LNCaP clone FGC (cell line): ENCODE results near the gene MUC2.

Source experiments
- DNase-seq: peaks from one replicate; pipeline ENCODE4 v3.0.0-alpha.2; 2011; ENCODE audit warnings: low read depth
- H3K4me3 ChIP-seq: 2 replicates; pipeline ENCODE4 v1.5.1; 2011; ENCODE audit warnings: mild to moderate bottlenecking, low read depth, low read length, control low read depth
- CTCF ChIP-seq: IDR thresholded peaks from 2 replicates; pipeline ENCODE4 v1.5.1; 2012; ENCODE audit warnings: mild to moderate bottlenecking; ENCODE audit not compliant: control insufficient read depth, insufficient read depth; ENCODE audit errors: extremely low read depth

MUC2 gene

GRCh38 chr11:1088927-1089737, 14.5 kb downstream of the MUC2 start:
- no peak for TF ChIP-seq CTCF
- DNase-seq: no peak
- no peak overlapping the region for H3K4me3 ChIP-seq

DNA sequence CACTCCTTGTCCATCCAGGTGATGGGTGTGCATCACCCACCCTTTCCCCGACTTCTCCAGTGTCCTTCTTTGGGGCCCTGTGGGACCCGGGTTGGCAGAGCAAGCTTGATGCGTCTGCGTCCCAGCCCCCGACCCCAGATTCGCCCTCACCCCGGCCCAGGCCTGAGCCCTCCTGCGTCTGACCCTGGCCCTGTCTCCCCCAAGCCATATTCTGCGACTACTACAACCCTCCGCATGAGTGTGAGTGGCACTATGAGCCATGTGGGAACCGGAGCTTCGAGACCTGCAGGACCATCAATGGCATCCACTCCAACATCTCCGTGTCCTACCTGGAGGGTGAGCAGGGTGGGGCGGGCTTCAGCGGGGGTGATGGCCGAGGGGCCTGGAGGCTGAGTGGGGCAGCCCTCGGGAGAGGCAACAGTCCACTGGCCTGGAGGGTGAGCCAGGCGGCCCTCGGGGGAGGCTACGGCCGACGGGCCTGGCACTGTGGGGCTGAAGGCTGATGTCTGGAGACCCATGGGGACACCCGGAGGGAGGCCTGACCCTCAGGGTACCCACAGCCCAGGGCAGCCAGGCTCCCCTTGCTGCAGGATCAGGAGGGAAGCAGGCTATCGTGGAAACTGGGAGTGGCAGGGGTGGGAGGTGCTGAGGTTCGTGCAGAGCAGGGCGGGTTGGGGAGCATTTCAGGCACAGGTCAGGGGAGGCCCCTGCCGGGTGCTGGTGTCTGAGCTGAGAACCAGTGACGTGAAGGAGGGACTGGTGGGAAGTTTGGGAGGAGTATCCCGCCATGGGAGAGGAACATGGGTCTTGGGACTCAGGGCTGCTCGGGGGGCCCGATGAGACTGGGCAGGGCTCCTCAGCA, 15.3 kb downstream of the MUC2 start:
- DNase-seq: no peak
- H3K4me3 ChIP-seq: no peak overlapping the region
- no peak for TF ChIP-seq CTCF

- DNase-seq: no peak
- no peak for TF ChIP-seq CTCF
- no peak overlapping the region for H3K4me3 ChIP-seq
Measured at GRCh38 chr11:1090600-1091331, 16.1 kb downstream of the MUC2 start.

DNA sequence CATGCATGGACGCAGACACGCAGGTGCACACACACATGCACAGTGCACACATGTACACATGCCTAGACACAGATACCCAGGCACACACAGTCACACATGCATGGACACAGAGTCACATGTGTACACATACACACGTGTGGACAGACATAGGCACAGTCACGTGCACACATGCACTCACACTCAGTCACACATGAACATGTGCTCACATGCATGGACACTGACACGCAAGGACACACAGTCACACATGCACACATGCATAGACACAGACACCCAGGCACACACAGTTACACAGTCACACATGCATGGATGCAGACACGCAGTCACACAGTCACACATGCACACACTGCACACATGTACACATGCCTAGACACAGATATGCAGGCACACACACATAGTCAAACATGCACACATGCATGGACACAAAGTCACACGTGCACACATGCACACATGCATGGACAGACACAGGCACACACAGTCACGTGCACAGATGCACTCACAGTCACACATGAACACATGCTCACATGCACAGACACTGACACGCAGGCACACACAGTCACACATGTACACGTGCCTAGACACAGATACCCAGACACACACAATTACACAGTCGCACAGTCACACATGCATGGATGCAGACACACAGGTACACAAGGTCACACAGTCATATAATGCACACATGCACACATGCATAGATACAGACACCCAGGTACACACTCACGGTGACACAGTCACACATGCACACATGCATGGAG, 16.8 kb downstream of the MUC2 start:
- no peak for TF ChIP-seq CTCF
- no peak for DNase-seq
- H3K4me3 ChIP-seq: no peak overlapping the region

DNA sequence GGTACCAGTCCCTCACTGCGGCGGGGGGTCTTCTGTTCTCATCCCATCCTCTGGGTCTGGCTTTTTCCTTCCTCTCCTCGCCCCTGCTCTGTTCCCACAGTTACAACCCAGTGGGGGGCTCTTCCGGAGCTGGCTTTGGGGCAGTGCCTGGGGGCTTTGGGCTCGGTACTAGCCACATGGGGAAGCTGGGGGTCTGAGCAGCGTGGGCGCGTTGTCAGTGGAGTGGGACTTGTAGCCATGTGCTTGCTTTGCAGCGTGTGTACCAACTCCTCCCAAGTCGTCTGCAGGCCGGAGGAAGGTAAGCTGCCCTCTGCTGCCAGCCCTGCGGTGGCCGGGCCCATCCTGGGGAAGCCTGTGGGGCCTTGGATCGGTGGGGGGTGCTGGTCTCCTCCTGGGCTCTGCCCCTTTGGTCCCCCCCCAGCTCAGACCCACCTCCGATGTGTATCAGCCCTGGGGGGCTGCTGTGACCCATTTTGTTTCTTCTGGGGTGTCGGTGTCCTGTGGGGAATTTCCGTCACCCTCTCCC, 17.5 kb downstream of the MUC2 start:
- no peak for TF ChIP-seq CTCF
- DNase-seq: no peak
- H3K4me3 ChIP-seq: no peak overlapping the region

DNA sequence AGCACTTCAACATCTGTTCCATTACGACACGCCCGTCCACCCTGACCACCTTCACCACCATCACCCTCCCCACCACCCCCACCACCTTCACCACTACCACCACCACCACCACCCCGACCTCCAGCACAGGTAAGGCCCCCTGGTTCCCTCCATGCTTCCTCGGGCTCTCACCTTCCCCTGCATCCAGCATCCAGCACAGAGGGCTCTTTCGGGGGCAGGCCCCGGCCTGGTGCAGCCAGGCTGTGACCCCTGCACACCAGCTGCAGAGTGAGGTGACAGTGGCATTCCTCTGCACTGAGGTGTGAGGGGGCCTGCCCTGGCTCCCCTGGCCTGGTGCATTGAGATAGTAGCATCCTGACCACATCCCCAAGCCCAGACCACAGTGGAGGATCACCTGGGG, 18.2 kb downstream of the MUC2 start:
- TF ChIP-seq CTCF: no peak

More for the DNA sequence above, 18.2 kb downstream of the MUC2 start:
- no peak overlapping the region for H3K4me3 ChIP-seq
- no peak for DNase-seq
